ENCODE data around the gene DAAM1. TPM values are rescaled to one million over a fixed set of nuclear protein-coding genes. Genes with fewer than 3 reads are reported as not detected.

The DAAM1 gene
- polyA plus RNA-seq, 1 experiment = 4.7 TPM

GRCh38 chr14:59249029-59249428 is 60.6 kb downstream of the DAAM1 start:
- Histone ChIP-seq H3K4me3 (ENCODE audit: low read depth, low read length) (no peak overlapping the region), H3K27me3 (ENCODE audit: control insufficient read depth, insufficient read depth, low read length) (no peaks in the 10 kb centered on the region), H3K36me3 (ENCODE audit: control insufficient read depth, insufficient read depth, low read length) (no peaks in the 10 kb centered on the region; the same call in 1 of the 2 replicates)
- ChIA-PET POLR2A (no interaction called here), CTCF (no interaction called here)
- no peak for TF ChIP-seq CTCF (IDR thresholded peaks at IDR 0.05; ENCODE audit: insufficient read depth, low read depth, low read length)
- DNase-seq (ENCODE audit: low read depth) = no peak

GRCh38 chr14:59251811-59252771 is 63.6 kb downstream of the DAAM1 start:
- ChIA-PET POLR2A (no interaction called here), CTCF (interaction anchor here (0.7 to 1.1 kb wide), 4 partner anchors 9 to 60 kb away, joined by 3 to 4 read pairs (median 3); no protein-coding TSS in a partner anchor)
- no peak overlapping the region for H3K4me3 ChIP-seq (ENCODE audit: low read depth, low read length)
- no peak for TF ChIP-seq CTCF (IDR thresholded peaks at IDR 0.05; ENCODE audit: insufficient read depth, low read depth, low read length)
- H3K36me3 ChIP-seq (ENCODE audit: control insufficient read depth, insufficient read depth, low read length) = no peaks in the 10 kb centered on the region; the same call in 1 of the 2 replicates
- DNase-seq (ENCODE audit: low read depth) = no peak
- H3K27me3 ChIP-seq (ENCODE audit: control insufficient read depth, insufficient read depth, low read length) = no peaks in the 10 kb centered on the region

- Histone ChIP-seq H3K4me3 (ENCODE audit: low read depth, low read length) (no peak overlapping the region), H3K27me3 (ENCODE audit: control insufficient read depth, insufficient read depth, low read length) (no peaks in the 10 kb centered on the region), H3K36me3 (ENCODE audit: control insufficient read depth, insufficient read depth, low read length) (no peaks in the 10 kb centered on the region; the same call in 1 of the 2 replicates)
- no peak for DNase-seq (ENCODE audit: low read depth)
- ChIA-PET CTCF (interaction anchor here (0.7 to 1.1 kb wide), 2 partner anchors 8 to 13 kb away, joined by 3 to 4 read pairs; no protein-coding TSS in a partner anchor), POLR2A (no interaction called here)
- no peak for TF ChIP-seq CTCF (IDR thresholded peaks at IDR 0.05; ENCODE audit: insufficient read depth, low read depth, low read length)
Measured at GRCh38 chr14:59252772-59253500, 64.5 kb downstream of the DAAM1 start.

- H3K36me3 ChIP-seq (ENCODE audit: control insufficient read depth, insufficient read depth, low read length) = no peaks in the 10 kb centered on the region; the same call in 1 of the 2 replicates
- ChIA-PET CTCF (interaction anchor here (1.2 kb wide), 1 partner anchor 8 kb away, joined by 3 read pairs; no protein-coding TSS in a partner anchor), POLR2A (no interaction called here)
- H3K27me3 ChIP-seq (ENCODE audit: control insufficient read depth, insufficient read depth, low read length) = no peaks in the 10 kb centered on the region
- DNase-seq (ENCODE audit: low read depth) = no peak
- TF ChIP-seq CTCF (IDR thresholded peaks at IDR 0.05; ENCODE audit: insufficient read depth, low read depth, low read length) = no peak
- H3K4me3 ChIP-seq (ENCODE audit: low read depth, low read length) = no peak overlapping the region
Measured at GRCh38 chr14:59253527-59253926, 65.1 kb downstream of the DAAM1 start.

All from BJ (cell line).